GM04504 (cell line): ENCODE data around the gene NFIB.

Experiments used
- DNase-seq: peaks from one replicate; pipeline ENCODE4 v3.0.0-alpha.2; 2012; ENCODE audit warnings: low read depth

NFIB gene

GRCh38 chr9:14099737-14100136 lies 214.2 kb downstream of the NFIB start:
- DNase-seq, result no peak

- DNase-seq, result no peak
Observed at GRCh38 chr9:14098486-14099180, 215.3 kb downstream of the NFIB start.

DNA sequence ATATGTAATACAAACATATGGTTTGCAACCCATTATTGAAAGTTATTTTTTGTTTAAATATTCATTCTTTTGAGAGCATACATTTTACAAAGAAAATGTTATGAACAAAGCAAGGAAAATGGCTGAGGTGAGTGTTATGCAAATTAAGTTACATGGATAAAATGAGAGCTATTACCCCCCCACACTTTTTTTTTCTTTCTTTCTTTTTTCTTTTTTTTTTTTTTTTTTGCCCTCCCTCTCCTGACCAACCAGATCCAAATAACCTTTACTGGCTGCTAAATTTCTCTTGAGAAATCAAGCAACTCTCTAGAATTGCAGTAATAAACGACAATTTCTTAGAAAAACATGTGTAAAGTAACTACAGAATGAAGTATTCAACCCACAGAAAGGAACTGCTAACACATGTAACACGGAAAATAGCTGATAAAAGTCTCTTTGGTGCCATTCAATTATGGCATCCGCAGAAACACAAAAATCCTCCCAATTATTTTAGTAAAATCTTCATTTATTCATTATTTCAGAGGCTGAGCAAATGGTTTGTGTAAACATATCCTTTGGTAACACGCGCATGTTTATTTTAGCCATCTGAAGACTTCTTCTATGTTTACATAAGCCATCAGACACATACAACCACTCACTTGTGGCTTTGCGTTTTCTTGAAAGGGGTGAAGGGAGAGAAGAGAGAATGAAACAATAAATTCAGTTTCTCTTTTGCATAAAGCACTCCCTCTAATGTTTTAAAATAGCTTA lies 216.1 kb downstream of the NFIB start:
- DNase-seq, result no peak

DNA sequence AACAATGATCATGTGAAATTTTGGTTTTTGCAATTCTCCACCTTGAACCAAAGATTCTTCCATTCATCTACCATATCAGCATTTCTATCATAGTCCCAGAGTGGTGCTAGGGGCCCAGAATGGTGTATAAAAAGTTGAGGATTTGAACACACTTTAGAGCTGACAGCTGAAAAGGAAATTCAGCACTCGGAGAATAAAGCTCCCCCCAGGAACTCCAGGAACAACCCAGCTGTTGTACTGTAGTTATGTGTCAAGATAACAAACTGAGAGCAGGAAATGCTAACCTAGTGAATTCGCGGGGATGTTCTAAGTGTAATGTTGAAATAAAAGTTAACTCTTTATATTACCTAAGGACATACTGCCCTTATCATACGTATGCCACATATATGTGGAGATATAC lies 216.7 kb downstream of the NFIB start:
- DNase-seq, result no peak

GRCh38 chr9:14096258-14096922 lies 217.6 kb downstream of the NFIB start:
- DNase-seq, result no peak

DNA sequence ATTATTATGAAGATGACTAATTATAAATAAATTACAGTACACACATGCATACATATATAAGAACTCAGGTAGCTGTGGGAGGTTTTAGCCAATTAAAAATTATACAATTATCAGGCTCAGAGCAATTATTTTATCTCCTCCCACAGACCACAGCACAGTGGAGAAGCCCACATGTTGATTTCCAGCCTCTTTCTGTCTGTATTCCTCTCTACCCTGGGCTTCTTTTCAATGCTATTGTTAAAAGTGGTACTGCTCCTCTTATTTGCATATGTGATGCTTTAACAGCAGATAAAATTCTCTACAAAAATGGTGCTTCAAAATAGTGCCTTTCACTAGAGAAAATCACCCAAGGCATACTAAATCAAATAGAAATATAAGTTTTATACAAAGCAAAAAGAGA lies 218.7 kb downstream of the NFIB start:
- no peak for DNase-seq

DNA sequence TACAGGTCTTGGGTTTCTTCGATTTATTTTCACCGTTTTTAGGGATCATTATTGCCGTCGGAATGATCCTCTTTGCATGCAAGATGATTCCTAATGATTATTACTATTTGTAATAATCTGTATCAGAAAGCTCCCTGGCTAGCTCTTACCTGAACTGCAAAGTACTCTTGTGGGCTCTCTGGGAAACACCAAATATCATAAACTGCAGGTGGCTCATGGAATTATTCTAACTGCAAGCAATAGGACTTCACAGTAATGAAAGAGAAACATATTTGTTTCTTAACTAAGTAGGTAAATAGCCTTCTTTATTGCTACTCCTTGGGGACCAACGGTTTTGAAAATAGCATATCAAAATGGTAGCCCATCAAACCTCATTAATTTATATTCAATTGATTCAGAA lies 219.4 kb downstream of the NFIB start:
- no peak for DNase-seq

DNA sequence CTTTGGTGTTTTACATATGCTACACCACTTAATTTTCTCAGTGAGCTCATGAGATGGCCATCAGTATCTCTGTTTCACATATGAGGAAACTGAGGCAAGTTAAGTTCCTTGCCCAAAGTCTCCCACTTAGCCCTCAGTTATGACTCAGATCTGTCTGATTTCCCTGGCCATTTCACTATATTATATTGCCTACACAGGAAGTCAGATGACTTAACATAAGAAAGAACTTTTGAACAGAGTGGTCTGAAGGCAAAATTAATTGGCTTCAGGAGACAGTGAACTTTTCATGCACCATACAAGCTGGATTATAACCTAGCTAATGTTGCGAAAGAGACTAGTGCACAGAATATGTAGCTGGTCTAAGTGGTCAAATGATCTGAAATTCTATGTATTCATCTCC lies 221.6 kb downstream of the NFIB start:
- no peak for DNase-seq

- DNase-seq, result no peak
Observed at GRCh38 chr9:14089051-14089803, 224.7 kb downstream of the NFIB start.

DNA sequence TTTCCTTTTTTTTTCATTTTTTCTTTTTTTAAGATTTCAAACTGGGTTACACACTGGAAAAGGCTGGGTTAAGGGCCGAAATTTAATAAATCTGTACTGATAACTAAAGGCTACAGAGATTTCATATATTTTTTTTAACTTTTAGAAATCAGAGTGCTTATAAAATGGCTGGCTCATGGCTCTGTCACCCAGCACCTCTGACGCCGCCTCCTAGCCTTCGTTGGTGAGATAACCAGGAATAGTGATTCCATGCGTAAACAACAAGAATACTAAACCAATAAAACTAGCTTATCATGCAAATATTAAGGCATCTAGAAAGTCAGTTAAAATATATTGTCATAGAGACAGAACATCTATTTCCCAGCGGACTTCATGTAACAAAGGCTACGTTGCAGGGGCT lies 226.4 kb downstream of the NFIB start:
- DNase-seq, result no peak

DNA sequence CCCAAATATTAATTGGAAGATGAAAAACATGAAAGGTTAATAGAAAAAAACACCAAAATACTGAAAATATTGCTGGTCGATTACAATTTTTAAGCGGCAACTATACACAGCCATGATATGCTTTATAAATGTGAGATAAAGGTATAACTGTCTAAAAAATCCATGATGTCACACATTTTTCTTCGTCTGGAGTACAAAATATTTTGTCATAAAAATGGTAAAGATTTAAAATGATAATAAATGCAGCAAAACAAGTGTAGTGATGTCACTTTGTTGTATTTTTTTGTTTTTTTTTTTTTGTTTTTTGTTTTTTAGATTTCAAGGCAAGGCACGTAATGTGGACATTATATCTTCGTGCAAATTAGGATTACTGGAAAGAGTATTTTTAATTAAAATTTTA lies 227.4 kb downstream of the NFIB start:
- DNase-seq, result no peak

DNA sequence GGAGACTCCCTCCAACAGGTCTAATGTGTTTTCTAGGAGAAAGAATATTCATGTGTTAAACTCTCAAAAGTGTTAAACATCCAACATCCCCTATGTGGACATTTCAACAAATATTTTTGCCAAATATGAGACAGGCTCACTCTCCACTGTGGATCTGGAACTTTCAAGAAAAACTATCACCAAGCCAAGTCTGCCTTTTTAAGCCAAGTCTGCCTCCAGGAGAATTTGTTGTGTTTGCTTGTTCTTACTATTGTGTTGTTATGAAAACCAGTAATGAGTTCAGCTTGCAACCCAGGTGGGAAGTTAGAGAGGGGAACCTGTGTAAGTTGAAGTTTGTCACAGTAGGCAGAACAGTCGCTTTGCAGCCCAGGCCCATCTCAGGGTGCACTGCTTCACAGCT lies 228.1 kb downstream of the NFIB start:
- no peak for DNase-seq

DNA sequence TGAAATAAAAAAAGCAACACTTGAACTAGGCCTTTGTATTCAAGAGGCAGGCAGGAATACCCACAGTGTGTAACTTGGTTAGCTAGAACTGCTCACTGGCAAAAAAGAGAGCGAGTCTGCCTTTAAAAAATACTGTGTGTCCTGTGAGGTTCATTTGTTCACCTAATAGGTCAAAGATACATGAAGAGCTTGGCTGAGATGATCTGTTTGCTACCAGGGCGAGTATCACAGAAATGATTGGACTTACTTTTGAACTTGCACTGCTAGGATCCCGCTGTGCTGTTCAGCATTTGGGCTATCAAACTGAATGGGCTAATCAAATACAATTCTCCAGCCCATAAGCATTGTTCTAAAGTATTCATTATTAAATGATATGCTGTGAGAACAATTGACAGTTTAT lies 229.1 kb downstream of the NFIB start:
- no peak for DNase-seq

GRCh38 chr9:14083366-14083765 lies 230.6 kb downstream of the NFIB start:
- no peak for DNase-seq

- DNase-seq, result no peak
Observed at GRCh38 chr9:14082732-14083131, 231.2 kb downstream of the NFIB start.

GRCh38 chr9:14081745-14082144 lies 232.2 kb downstream of the NFIB start:
- DNase-seq, result no peak

GRCh38 chr9:14080959-14081542 lies 232.9 kb downstream of the NFIB start:
- no peak for DNase-seq

- DNase-seq, result no peak
Observed at GRCh38 chr9:14079440-14079839, 234.5 kb downstream of the NFIB start.

GRCh38 chr9:14077672-14078071 lies 236.3 kb downstream of the NFIB start:
- no peak for DNase-seq

- no peak for DNase-seq
Observed at GRCh38 chr9:14075218-14075617, 238.7 kb downstream of the NFIB start.

- no peak for DNase-seq
Observed at GRCh38 chr9:14072850-14073249, 241.1 kb downstream of the NFIB start.

DNA sequence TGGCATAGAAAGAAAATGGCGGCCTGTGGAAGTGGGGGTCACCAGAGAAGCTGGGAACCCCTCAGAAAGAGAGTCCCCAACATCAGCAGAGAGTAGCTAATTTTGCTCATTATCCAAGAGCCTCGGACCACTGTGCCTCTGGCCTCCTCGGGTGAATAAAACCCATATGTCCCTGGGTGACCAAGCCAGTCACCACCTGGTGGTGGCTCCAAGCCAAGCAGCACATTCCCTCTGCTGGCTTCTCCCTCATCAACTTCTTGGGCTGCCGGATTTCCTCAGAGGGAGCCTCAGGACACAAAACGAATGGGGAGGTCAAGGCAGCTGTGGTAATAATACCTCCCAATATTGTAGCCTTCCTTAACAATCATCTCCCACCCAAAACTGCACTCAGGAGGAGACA lies 242.5 kb downstream of the NFIB start:
- DNase-seq, result no peak
